SKM-1 (cell line): ENCODE results near the gene R3HDM1.
"Not testable (repeated sequence)": the region's sequence is repeated elsewhere in the genome, so short reads cannot be mapped to it uniquely, and the experiment has no call there.

Experiments
- DNase-seq: peaks from one replicate; lab custom pipeline; 2025; ENCODE audit not compliant: unreplicated experiment; lab: John Stamatoyannopoulos, UW

Gene R3HDM1

GRCh38 chr2:135570884-135571283 is 39.6 kb downstream of the R3HDM1 start:
- DNase-seq = no peak

- DNase-seq = no peak
Observed at GRCh38 chr2:135573620-135574019, 42.3 kb downstream of the R3HDM1 start.

GRCh38 chr2:135581282-135581681 is 50.0 kb downstream of the R3HDM1 start:
- no peak for DNase-seq

- no peak for DNase-seq
Observed at GRCh38 chr2:135582383-135582782, 51.1 kb downstream of the R3HDM1 start.

GRCh38 chr2:135585586-135585985 is 54.3 kb downstream of the R3HDM1 start:
- DNase-seq = no peak

GRCh38 chr2:135586148-135586547 is 54.9 kb downstream of the R3HDM1 start:
- DNase-seq = no peak

- no peak for DNase-seq
Observed at GRCh38 chr2:135587958-135588357, 56.7 kb downstream of the R3HDM1 start.

GRCh38 chr2:135590619-135591260 is 59.5 kb downstream of the R3HDM1 start:
- DNase-seq = no peak

GRCh38 chr2:135600915-135601314 is 69.6 kb downstream of the R3HDM1 start:
- DNase-seq = no peak

- DNase-seq = no peak
Observed at GRCh38 chr2:135603543-135603942, 72.3 kb downstream of the R3HDM1 start.

- no peak for DNase-seq
Observed at GRCh38 chr2:135607561-135607960, 76.3 kb downstream of the R3HDM1 start.

GRCh38 chr2:135612319-135612718 is 81.0 kb downstream of the R3HDM1 start:
- no peak for DNase-seq

- no peak for DNase-seq
Observed at GRCh38 chr2:135615404-135615803, 84.1 kb downstream of the R3HDM1 start.

GRCh38 chr2:135617501-135618015 is 86.3 kb downstream of the R3HDM1 start:
- DNase-seq = no peak

GRCh38 chr2:135620198-135620597 is 88.9 kb downstream of the R3HDM1 start:
- no peak for DNase-seq

- no peak for DNase-seq
Observed at GRCh38 chr2:135629520-135629919, 98.2 kb downstream of the R3HDM1 start.

- not testable (repeated sequence) for DNase-seq
Observed at GRCh38 chr2:135630034-135630433, 98.8 kb downstream of the R3HDM1 start.

- DNase-seq = no peak
Observed at GRCh38 chr2:135630488-135630887, 99.2 kb downstream of the R3HDM1 start.

- no peak for DNase-seq
Observed at GRCh38 chr2:135633582-135633981, 102.3 kb downstream of the R3HDM1 start.

GRCh38 chr2:135635212-135635835 is 104.0 kb downstream of the R3HDM1 start:
- no peak for DNase-seq

- no peak for DNase-seq
Observed at GRCh38 chr2:135636982-135637381, 105.7 kb downstream of the R3HDM1 start.

- no peak for DNase-seq
Observed at GRCh38 chr2:135637456-135638087, 106.3 kb downstream of the R3HDM1 start.
